HFFc6 (cell line): ENCODE results near the gene RAB28. TPM values are rescaled to one million over a fixed set of nuclear protein-coding genes. Genes with fewer than 3 reads are reported as not detected.
A peak's percentile ranks its signal among the peaks of the same experiment; 100 is the strongest.
"Not testable (repeated sequence)": the region's sequence is repeated elsewhere in the genome, so short reads cannot be mapped to it uniquely, and the experiment has no call there.

Source experiments
- DNase-seq: peaks from one replicate; pipeline ENCODE4 v3.0.0-alpha.2; 2018
- H3K27ac Mint-ChIP-seq: 2 replicates; pipeline ENCODE4 v1.8.0; 2020; ENCODE audit warnings: mild to moderate bottlenecking, mixed read lengths
- H3K27me3 Mint-ChIP-seq: 2 replicates; pipeline ENCODE4 v1.8.0; 2021; ENCODE audit warnings: mild to moderate bottlenecking, moderate library complexity, mixed read lengths; ENCODE audit not compliant: insufficient read depth
- H3K36me3 Mint-ChIP-seq: 2 replicates; pipeline ENCODE4 v1.8.0; 2021; ENCODE audit warnings: low read depth, mixed read lengths
- H3K4me1 Mint-ChIP-seq: 2 replicates; pipeline ENCODE4 v1.8.0; 2020; ENCODE audit warnings: low read depth, mixed read lengths
- H3K4me3 Mint-ChIP-seq: 2 replicates; pipeline ENCODE4 v1.8.0; 2020; ENCODE audit warnings: mild to moderate bottlenecking, moderate library complexity, mixed read lengths
- H3K9me3 Mint-ChIP-seq: 2 replicates; pipeline ENCODE4 v1.8.0; 2020; ENCODE audit warnings: mild to moderate bottlenecking, mixed read lengths
- CTCF ChIP-seq: fragments of 200-600 bp; sonication (generic); IDR thresholded peaks from 2 replicates; pipeline ENCODE4 v1.5.0; 2021; ENCODE audit warnings: antibody characterized with exemption, mild to moderate bottlenecking
- total RNA-seq, 6 experiments: library from RNA; stranded (reverse); fragmentation: NEBNext Ultra II Directional; extraction: Animal tissue kit (Norgen Biotek cat#: 25700); gene quantifications; 2 replicates in 1 of 6; 3 replicates in 5 of 6; pipeline ENCODE4 v1.2.3, GENCODE V29; 2021

The RAB28 gene
- total RNA-seq, 6 experiments from 2014 or later, result 11.4 to 13.1 (median 12.4) TPM

- no peak for TF ChIP-seq CTCF
Observed at GRCh38 chr4:13409324-13409723, 74.8 kb downstream of the RAB28 start.

GRCh38 chr4:13406156-13406555 is 78.0 kb downstream of the RAB28 start:
- not testable (repeated sequence) for H3K27ac Mint-ChIP-seq, H3K9me3 Mint-ChIP-seq, H3K27me3 Mint-ChIP-seq, H3K4me3 Mint-ChIP-seq, DNase-seq, H3K4me1 Mint-ChIP-seq
- H3K36me3 Mint-ChIP-seq, result peaks cover 10% of the 10 kb centered on the region

More at GRCh38 chr4:13409324-13409723, 74.8 kb downstream of the RAB28 start:
- no peaks in the 10 kb centered on the region; the same call in 1 of the 2 replicates for H3K9me3 Mint-ChIP-seq
- no peak overlapping the region for H3K27ac Mint-ChIP-seq
- peaks cover 8% of the 10 kb centered on the region for H3K4me1 Mint-ChIP-seq
- no peak overlapping the region for H3K4me3 Mint-ChIP-seq
- no peak for DNase-seq
- H3K36me3 Mint-ChIP-seq, result peaks cover 10% of the 10 kb centered on the region
- H3K27me3 Mint-ChIP-seq, result no peaks in the 10 kb centered on the region; the same call in 1 of the 2 replicates

GRCh38 chr4:13403833-13404232 is 80.3 kb downstream of the RAB28 start:
- Mint-ChIP-seq H3K4me3 (no peak overlapping the region), H3K27ac (no peak overlapping the region), H3K27me3 (no peaks in the 10 kb centered on the region), H3K36me3 (peaks cover 10% of the 10 kb centered on the region), H3K9me3 (no peaks in the 10 kb centered on the region; the same call in 1 of the 2 replicates), H3K4me1 (peaks cover 16% of the 10 kb centered on the region)
- TF ChIP-seq CTCF, result peak; percentile 51
- no peak for DNase-seq

- H3K27ac Mint-ChIP-seq, result 0 out of 2 replicates have a peak overlapping the region, but pooled peaks have one; percentile 5
- H3K4me1 Mint-ChIP-seq, result peaks cover 16% of the 10 kb centered on the region
- DNase-seq, result no peak
- TF ChIP-seq CTCF, result no peak
- H3K27me3 Mint-ChIP-seq, result no peaks in the 10 kb centered on the region
- H3K9me3 Mint-ChIP-seq, result no peaks in the 10 kb centered on the region; the same call in 1 of the 2 replicates
- H3K36me3 Mint-ChIP-seq, result peaks cover 10% of the 10 kb centered on the region
- no peak overlapping the region for H3K4me3 Mint-ChIP-seq
Observed at GRCh38 chr4:13403326-13403725, 80.8 kb downstream of the RAB28 start.

- Mint-ChIP-seq H3K4me1 (peaks cover 16% of the 10 kb centered on the region), H3K27me3 (no peaks in the 10 kb centered on the region), H3K27ac (peak overlapping the region; percentile 17; the same call in 1 of the 2 replicates), H3K36me3 (no peaks in the 10 kb centered on the region), H3K9me3 (no peaks in the 10 kb centered on the region), H3K4me3 (no peak overlapping the region)
- TF ChIP-seq CTCF, result no peak
- peak; percentile 22 for DNase-seq
Observed at GRCh38 chr4:13399257-13399656, 84.9 kb downstream of the RAB28 start.

GRCh38 chr4:13396161-13396560 is 88.0 kb downstream of the RAB28 start:
- H3K9me3 Mint-ChIP-seq, result no peaks in the 10 kb centered on the region
- H3K36me3 Mint-ChIP-seq, result peaks cover 6% of the 10 kb centered on the region
- no peak overlapping the region for H3K27ac Mint-ChIP-seq
- no peaks in the 10 kb centered on the region for H3K27me3 Mint-ChIP-seq
- TF ChIP-seq CTCF, result no peak
- no peak for DNase-seq
- H3K4me1 Mint-ChIP-seq, result peaks cover 16% of the 10 kb centered on the region
- H3K4me3 Mint-ChIP-seq, result no peak overlapping the region

- H3K4me1 Mint-ChIP-seq, DNase-seq, H3K9me3 Mint-ChIP-seq, H3K27ac Mint-ChIP-seq, H3K27me3 Mint-ChIP-seq, H3K4me3 Mint-ChIP-seq: not testable (repeated sequence)
- H3K36me3 Mint-ChIP-seq, result peaks cover 20% of the 10 kb centered on the region
Observed at GRCh38 chr4:13389901-13390300, 94.2 kb downstream of the RAB28 start.
